Heart right ventricle (tissue), 16 donors: ENCODE measurements around the gene STUM. TPM values are rescaled to one million over a fixed set of nuclear protein-coding genes. Genes with fewer than 3 reads are reported as not detected.

Experiments
- ATAC-seq, 8 donors: fragments of 200-7000 bp; cut with Tn5 transposase; one replicate each; pipeline ENCODE4 v1.9.1; 2020; ENCODE audit warnings: mild to moderate bottlenecking in 8 of 8, moderate library complexity in 8 of 8, moderate number of reproducible peaks in 1 of 8
- DNase-seq, 2 donors: peaks; one replicate each; pipeline ENCODE4 v3.0.0-alpha.2; 2020
- H3K27ac ChIP-seq, 10 donors: fragments of 200-600 bp; sonication (generic) in 2 of 10; one replicate each; pipeline versions ENCODE4 v1.5.0 to v1.8.0; 2020 to 2022; ENCODE audit warnings: mild to moderate bottlenecking in 3 of 10
- H3K27me3 ChIP-seq, 7 donors: fragments of 200-600 bp; one replicate each; pipeline ENCODE4 v1.8.0; 2021 to 2022; ENCODE audit warnings: mild to moderate bottlenecking in 2 of 7
- H3K36me3 ChIP-seq, 9 donors: fragments of 200-600 bp; sonication (generic) in 1 of 9; one replicate each; pipeline versions ENCODE4 v1.5.0 to v1.8.0; 2020 to 2022; ENCODE audit warnings: mild to moderate bottlenecking in 2 of 9
- H3K4me1 ChIP-seq, 9 donors: fragments of 200-600 bp; sonication (generic) in 1 of 9; one replicate each; pipeline versions ENCODE4 v1.5.0 to v1.8.0; 2020 to 2022; ENCODE audit warnings: mild to moderate bottlenecking in 4 of 9
- H3K4me3 ChIP-seq, 10 donors: fragments of 200-600 bp; sonication (generic) in 2 of 10; one replicate each; pipeline versions ENCODE4 v1.5.0 to v1.8.0; 2020 to 2022; ENCODE audit warnings: mild to moderate bottlenecking in 7 of 10, moderate library complexity in 2 of 10
- H3K9me3 ChIP-seq, 11 donors: fragments of 200-600 bp in 10 of 11; sonication (generic) in 2 of 11; one replicate each; pipeline versions ENCODE4 v1.5.0 to v1.8.0; 2013 to 2022; ENCODE audit warnings: mild to moderate bottlenecking in 2 of 11, control low read depth in 1 of 11, moderate library complexity in 1 of 11
- WGBS, 2 donors: extraction: QIAGEN DNeasy Blood & Tissue Kit; methylation state at CpG; one replicate each; pipeline ENCODE4 v1.1.7; 2013; ENCODE audit warnings: inconsistent platforms in 1 of 2; 5-methylcytosine and 5-hydroxymethylcytosine counted together
- intact Hi-C, 10 donors: fragments of 100-400 bp; cut with DNase I; formaldehyde crosslinking; loops; one replicate each; pipeline versions ENCODE4 v1.11.1 to v1.14.2; 2022
- polyA plus RNA-seq, 2 donors: library from polyadenylated mRNA; stranded (reverse); fragments of 200-250 nt; gene quantifications; one replicate each; pipeline ENCODE4 v1.2.3, GENCODE V29; 2013
- total RNA-seq, 10 donors: library from RNA; stranded (reverse); fragmentation: NEBNext Ultra II Directional in 3 of 10; extraction: Animal tissue kit (Norgen Biotek cat#: 25700) in 3 of 10; gene quantifications; one replicate each; pipeline versions ENCODE4 v1.2.1 to v1.2.4, GENCODE V29; 2021 to 2023
- TF ChIP-seq, protein P1 (sequence below), 9 donors: fragments of 200-600 bp; sonication (generic) in 2 of 9; IDR thresholded peaks; one replicate each; pipeline versions ENCODE4 v1.5.0 to v1.8.0; 2021 to 2022; ENCODE audit warnings: antibody characterized with exemption in 9 of 9, mild to moderate bottlenecking in 5 of 9, moderate library complexity in 1 of 9
- donor health status: Arrhythmogenic right ventricular cardiomyopathy.
- donor health status: ischemic (EF 13 %, LVEDD 7.1; RV severe dilation, severe dysfunction).
- donor health status: healthy with polysubstance abuse.
- donor health status: DM: no; HTN: yes; CAD: no.
- donor health status: DM: no; HTN: no; CAD: no.
- donor health status: ischemic (EF 25% LVEDD 6.9; RV normal size, moderate dysfunction).
- donor health status: ischemic (EF 25% LVEDD 5.7; RV mildly dilated, moderate dysfunction).
- donor health status: healthy.
- donor health status: DM: yes; HTN: yes; CAD: no.
- donor health status: Ischemic cardiomyopathy.
- donor health status: ischemic (EF 35%, LVEDD 5.7; RV mildly dilated, moderate dysfunction).
- donor health status: nonischemic (EF 11% LVEDD 7.7; RV severe dilation, severe dysfunction).
- donor health status: DM: yes; HTN: yes; CAD: no.
- donor health status: PGD.
- donor health status: ischemic (EF 29% LVEDD 5.4; RV normal size, mild dysfunction).
- donor health status: nonischemic (EF 23%, LVEDD 6.1; RV moderate dilation, normal function).

The STUM gene
- total and polyA plus RNA-seq, 12 donors, result 0.36 to 2.8 (median 0.94) TPM

DNA sequence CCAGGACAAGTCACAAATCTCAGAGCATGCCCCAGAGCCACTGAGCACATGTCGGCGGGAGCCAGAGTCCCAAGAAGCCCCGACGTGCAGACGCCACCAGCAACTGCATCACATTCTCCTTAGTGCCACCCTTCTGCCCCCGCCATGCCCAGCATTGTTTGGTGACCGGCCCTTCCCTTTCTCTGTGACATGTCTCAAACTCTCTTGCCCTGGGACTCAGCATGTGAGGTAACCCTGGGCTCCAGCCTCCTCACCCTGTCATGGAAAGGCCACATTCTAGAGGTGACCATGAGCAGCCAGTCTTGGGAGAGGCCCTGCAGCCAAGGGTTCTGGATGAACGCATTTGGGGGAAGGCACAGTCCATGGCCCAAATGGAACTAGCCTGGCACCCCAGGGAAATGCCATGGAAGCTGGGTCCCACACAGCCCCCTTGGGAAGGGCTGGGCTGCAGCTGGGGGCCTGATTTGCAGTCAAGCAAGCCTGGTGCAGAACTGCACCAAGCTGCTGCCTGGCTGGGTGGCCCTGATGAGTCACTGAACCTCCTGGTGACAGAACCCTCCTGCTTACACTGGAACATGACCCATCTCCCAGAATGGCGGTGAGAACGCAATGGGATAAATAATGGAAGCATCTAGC lies 96.1 kb downstream of the STUM start:
- no peak for DNase-seq
- TF ChIP-seq, protein P1, sequence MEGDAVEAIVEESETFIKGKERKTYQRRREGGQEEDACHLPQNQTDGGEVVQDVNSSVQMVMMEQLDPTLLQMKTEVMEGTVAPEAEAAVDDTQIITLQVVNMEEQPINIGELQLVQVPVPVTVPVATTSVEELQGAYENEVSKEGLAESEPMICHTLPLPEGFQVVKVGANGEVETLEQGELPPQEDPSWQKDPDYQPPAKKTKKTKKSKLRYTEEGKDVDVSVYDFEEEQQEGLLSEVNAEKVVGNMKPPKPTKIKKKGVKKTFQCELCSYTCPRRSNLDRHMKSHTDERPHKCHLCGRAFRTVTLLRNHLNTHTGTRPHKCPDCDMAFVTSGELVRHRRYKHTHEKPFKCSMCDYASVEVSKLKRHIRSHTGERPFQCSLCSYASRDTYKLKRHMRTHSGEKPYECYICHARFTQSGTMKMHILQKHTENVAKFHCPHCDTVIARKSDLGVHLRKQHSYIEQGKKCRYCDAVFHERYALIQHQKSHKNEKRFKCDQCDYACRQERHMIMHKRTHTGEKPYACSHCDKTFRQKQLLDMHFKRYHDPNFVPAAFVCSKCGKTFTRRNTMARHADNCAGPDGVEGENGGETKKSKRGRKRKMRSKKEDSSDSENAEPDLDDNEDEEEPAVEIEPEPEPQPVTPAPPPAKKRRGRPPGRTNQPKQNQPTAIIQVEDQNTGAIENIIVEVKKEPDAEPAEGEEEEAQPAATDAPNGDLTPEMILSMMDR (IDR thresholded peaks at IDR 0.05), result no peak
- H3K4me1 ChIP-seq, result peaks cover 7 to 71% (median 34%) of the 10 kb centered on the region in 9 donors
- WGBS, 2 donors, result 95% methylated on average over 10 of the region's 10 CpGs
- no peak overlapping the region for H3K4me3 ChIP-seq
- H3K9me3 ChIP-seq, result no peaks in the 10 kb centered on the region
- intact Hi-C loops, result loop anchor here in 1 of 10 donors (5.0 kb wide), 1 partner anchor 38 kb away; no protein-coding TSS in a partner anchor
- H3K27me3 ChIP-seq, result no peaks in the 10 kb centered on the region
- no peak for ATAC-seq
- H3K36me3 ChIP-seq, result peaks cover 0 to 91% (median 35%) of the 10 kb centered on the region in 9 donors
- peak overlapping the region in 3 of 10 donors; percentile 6 to 31 (median 11) for H3K27ac ChIP-seq

- peak in 2 of 8 donors; percentile 6 to 21 for ATAC-seq
- no peaks in the 10 kb centered on the region for H3K9me3 ChIP-seq
- TF ChIP-seq, protein P1 (IDR thresholded peaks at IDR 0.05), result no peak
- no peak overlapping the region for H3K4me3 ChIP-seq
- intact Hi-C loops, result loop anchor here in 1 of 10 donors (5.0 kb wide), 1 partner anchor 37 kb away; no protein-coding TSS in a partner anchor
- WGBS, 2 donors, result 62 to 72% methylated on average over 10 of the region's 10 CpGs
- DNase-seq, result no peak
- no peaks in the 10 kb centered on the region for H3K27me3 ChIP-seq
- H3K27ac ChIP-seq, result peak overlapping the region in 6 of 10 donors; percentile 6 to 55 (median 37)
- peaks cover 7 to 70% (median 38%) of the 10 kb centered on the region in 9 donors for H3K4me1 ChIP-seq
- peaks cover 0 to 83% (median 27%) of the 10 kb centered on the region in 9 donors for H3K36me3 ChIP-seq
Observed at GRCh38 chr1:226645279-226645976, 96.9 kb downstream of the STUM start.

GRCh38 chr1:226646026-226646869 lies 97.7 kb downstream of the STUM start:
- peaks cover 0 to 75% (median 26%) of the 10 kb centered on the region in 9 donors for H3K36me3 ChIP-seq
- H3K9me3 ChIP-seq, result no peaks in the 10 kb centered on the region
- H3K4me1 ChIP-seq, result peaks cover 7 to 65% (median 39%) of the 10 kb centered on the region in 9 donors
- TF ChIP-seq, protein P1 (IDR thresholded peaks at IDR 0.05), result no peak
- ATAC-seq (peak in 1 of 8 donors; percentile 2), DNase-seq (no peak)
- no peak overlapping the region for H3K4me3 ChIP-seq
- peak overlapping the region in 5 of 10 donors; percentile 6 to 55 (median 43) for H3K27ac ChIP-seq
- no peaks in the 10 kb centered on the region for H3K27me3 ChIP-seq
- 79 to 81% methylated on average over 18 of the region's 18 CpGs for WGBS, 2 donors
- intact Hi-C loops, result loop anchor here in 1 of 10 donors (5.0 kb wide), 1 partner anchor 36 kb away; no protein-coding TSS in a partner anchor
